ENCODE results near the gene GNAT1. TPM values are rescaled to one million over a fixed set of nuclear protein-coding genes. Genes with fewer than 3 reads are reported as not detected.

The GNAT1 gene
- total RNA-seq, 1 experiment from 2014 or later: 0.50 TPM

DNA sequence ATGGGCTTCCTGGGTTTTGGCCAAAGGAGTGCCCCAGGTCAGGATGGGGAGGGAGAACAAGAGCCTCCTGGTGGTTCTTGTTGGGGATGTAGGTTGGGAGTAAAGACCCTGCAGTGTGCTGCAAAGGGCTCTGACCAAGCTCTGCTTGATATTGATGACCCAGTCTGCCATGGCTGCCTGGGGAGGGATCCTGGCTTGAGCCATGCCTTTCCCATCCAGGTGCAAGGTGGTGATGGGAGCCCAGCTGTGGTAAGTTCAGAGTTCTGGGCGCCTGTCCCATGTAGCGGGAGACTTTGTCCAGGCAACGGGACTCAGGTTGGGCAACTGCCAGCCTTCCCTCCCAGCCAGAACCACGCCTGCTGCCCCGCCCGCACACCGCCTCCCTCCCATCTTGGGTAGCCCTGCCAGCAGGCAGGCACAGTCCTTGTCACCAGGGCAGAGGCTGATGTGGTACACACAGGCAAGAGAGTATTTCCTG, 47.2 kb downstream of the GNAT1 start:
- H3K9me3 Mint-ChIP-seq (ENCODE audit: unreplicated experiment): no peaks in the 10 kb centered on the region
- Histone ChIP-seq H3K36me3 (ENCODE audit: control insufficient read depth, insufficient read depth, low read length) (no peaks in the 10 kb centered on the region; the same call in none of the 2 replicates), H3K4me1 (peaks cover 23% of the 10 kb centered on the region), H3K27me3 (replicated peaks; ENCODE audit: control insufficient read depth, insufficient read depth, low read length) (no peaks in the 10 kb centered on the region), H3K9me3 (no peaks in the 10 kb centered on the region), H3K4me3 (ENCODE audit: low read depth, low read length) (no peak overlapping the region)
- DNase-seq: no peak
- POLR2A ChIA-PET: no interaction called here
- no TSS peak for BruUV-seq (replicated peaks)
- H3K27me3 Mint-ChIP-seq (ENCODE audit: insufficient read depth, unreplicated experiment): no peaks in the 10 kb centered on the region
- CTCF ChIA-PET: interaction anchor here (0.6 kb wide), 1 partner anchor 1204 kb away, joined by 4 read pairs; no protein-coding TSS in a partner anchor
- peaks cover 13% of the 10 kb centered on the region for H3K4me1 Mint-ChIP-seq (ENCODE audit: low read depth, unreplicated experiment)
- TF ChIP-seq, protein P1, sequence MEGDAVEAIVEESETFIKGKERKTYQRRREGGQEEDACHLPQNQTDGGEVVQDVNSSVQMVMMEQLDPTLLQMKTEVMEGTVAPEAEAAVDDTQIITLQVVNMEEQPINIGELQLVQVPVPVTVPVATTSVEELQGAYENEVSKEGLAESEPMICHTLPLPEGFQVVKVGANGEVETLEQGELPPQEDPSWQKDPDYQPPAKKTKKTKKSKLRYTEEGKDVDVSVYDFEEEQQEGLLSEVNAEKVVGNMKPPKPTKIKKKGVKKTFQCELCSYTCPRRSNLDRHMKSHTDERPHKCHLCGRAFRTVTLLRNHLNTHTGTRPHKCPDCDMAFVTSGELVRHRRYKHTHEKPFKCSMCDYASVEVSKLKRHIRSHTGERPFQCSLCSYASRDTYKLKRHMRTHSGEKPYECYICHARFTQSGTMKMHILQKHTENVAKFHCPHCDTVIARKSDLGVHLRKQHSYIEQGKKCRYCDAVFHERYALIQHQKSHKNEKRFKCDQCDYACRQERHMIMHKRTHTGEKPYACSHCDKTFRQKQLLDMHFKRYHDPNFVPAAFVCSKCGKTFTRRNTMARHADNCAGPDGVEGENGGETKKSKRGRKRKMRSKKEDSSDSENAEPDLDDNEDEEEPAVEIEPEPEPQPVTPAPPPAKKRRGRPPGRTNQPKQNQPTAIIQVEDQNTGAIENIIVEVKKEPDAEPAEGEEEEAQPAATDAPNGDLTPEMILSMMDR (IDR thresholded peaks at IDR 0.05; ENCODE audit: insufficient read depth in 1 of 2, low read depth in 1 of 2, low read length in 1 of 2, severe bottlenecking in 1 of 2, unreplicated experiment in 1 of 2): no peak
- intact Hi-C loops (cut with micrococcal nuclease; ENCODE audit: unreplicated experiment): no loop called here
- peaks cover 12% of the 10 kb centered on the region for H3K36me3 Mint-ChIP-seq (ENCODE audit: insufficient read depth, unreplicated experiment)
- no peak overlapping the region for H3K27ac Mint-ChIP-seq (ENCODE audit: unreplicated experiment)
- no peak overlapping the region for H3K4me3 Mint-ChIP-seq (ENCODE audit: unreplicated experiment)

DNA sequence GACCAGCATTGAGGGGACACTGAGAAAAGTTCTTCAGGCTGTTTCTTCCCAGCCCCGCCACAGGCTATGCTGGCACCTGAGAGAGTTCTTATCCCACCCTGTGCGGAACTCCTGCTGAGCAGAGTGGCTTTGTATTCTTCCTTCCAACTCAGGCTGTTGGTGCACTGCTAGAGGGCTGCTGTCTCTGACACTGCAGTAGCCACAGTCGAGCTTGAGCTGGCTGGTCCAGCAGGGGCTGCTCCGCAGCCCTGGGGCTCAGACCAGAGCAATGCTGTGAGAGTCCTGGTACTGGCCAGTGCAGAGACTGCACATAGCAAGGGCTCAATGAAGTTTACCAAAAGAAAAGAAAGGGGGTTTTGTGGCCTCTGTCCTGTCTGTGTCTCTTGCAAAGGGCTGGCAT, 48.2 kb downstream of the GNAT1 start:
- no peaks in the 10 kb centered on the region; the same call in none of the 2 replicates for H3K36me3 ChIP-seq (ENCODE audit: control insufficient read depth, insufficient read depth, low read length)
- TF ChIP-seq, protein P1 (IDR thresholded peaks at IDR 0.05; ENCODE audit: insufficient read depth in 1 of 2, low read depth in 1 of 2, low read length in 1 of 2, severe bottlenecking in 1 of 2, unreplicated experiment in 1 of 2): no peak
- no peaks in the 10 kb centered on the region for H3K9me3 ChIP-seq
- no peak overlapping the region for H3K4me3 ChIP-seq (ENCODE audit: low read depth, low read length)
- H3K27me3 Mint-ChIP-seq (ENCODE audit: insufficient read depth, unreplicated experiment): no peaks in the 10 kb centered on the region
- intact Hi-C loops (cut with micrococcal nuclease; ENCODE audit: unreplicated experiment): no loop called here
- peaks cover 23% of the 10 kb centered on the region for H3K4me1 ChIP-seq
- no peaks in the 10 kb centered on the region for H3K27me3 ChIP-seq (replicated peaks; ENCODE audit: control insufficient read depth, insufficient read depth, low read length)
- peaks cover 13% of the 10 kb centered on the region for H3K4me1 Mint-ChIP-seq (ENCODE audit: low read depth, unreplicated experiment)
- ChIA-PET CTCF (no interaction called here), POLR2A (no interaction called here)
- H3K27ac Mint-ChIP-seq (ENCODE audit: unreplicated experiment): peak overlapping the region; percentile 44
- peaks cover 12% of the 10 kb centered on the region for H3K36me3 Mint-ChIP-seq (ENCODE audit: insufficient read depth, unreplicated experiment)
- DNase-seq: no peak
- H3K4me3 Mint-ChIP-seq (ENCODE audit: unreplicated experiment): no peak overlapping the region
- no peaks in the 10 kb centered on the region for H3K9me3 Mint-ChIP-seq (ENCODE audit: unreplicated experiment)
- BruUV-seq (replicated peaks): no TSS peak

DNA sequence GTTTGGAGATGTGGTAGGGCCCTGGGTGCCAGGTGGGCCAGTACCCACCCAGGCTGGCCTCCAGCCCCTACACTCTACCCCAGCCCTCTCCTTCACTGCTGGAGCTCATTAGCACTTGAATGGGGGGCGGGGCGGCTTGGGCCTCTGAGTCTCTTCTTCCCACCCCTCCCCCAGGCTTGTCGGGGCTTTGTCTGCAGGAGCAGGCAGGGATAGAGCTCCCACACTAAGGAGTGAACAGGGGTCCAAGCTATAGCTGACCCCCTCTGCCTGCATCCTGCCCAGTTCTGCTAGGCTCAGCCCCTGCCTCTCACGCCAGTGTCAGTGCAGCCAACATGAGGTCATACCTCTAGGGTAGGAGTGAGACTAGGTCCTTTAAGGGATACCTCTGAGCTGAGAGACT, 49.8 kb downstream of the GNAT1 start:
- no peaks in the 10 kb centered on the region for H3K27me3 Mint-ChIP-seq (ENCODE audit: insufficient read depth, unreplicated experiment)
- no peaks in the 10 kb centered on the region for H3K9me3 ChIP-seq
- no peaks in the 10 kb centered on the region for H3K27me3 ChIP-seq (replicated peaks; ENCODE audit: control insufficient read depth, insufficient read depth, low read length)
- TF ChIP-seq, protein P1 (IDR thresholded peaks at IDR 0.05; ENCODE audit: insufficient read depth in 1 of 2, low read depth in 1 of 2, low read length in 1 of 2, severe bottlenecking in 1 of 2, unreplicated experiment in 1 of 2): no peak
- H3K4me1 ChIP-seq: peaks cover 20% of the 10 kb centered on the region
- no peak overlapping the region for H3K4me3 Mint-ChIP-seq (ENCODE audit: unreplicated experiment)
- DNase-seq: no peak
- CTCF ChIA-PET: interaction anchor here (0.6 to 0.7 kb wide), 2 partner anchors 17 to 19 kb away, joined by 3 to 6 read pairs; no protein-coding TSS in a partner anchor
- peaks cover 13% of the 10 kb centered on the region for H3K4me1 Mint-ChIP-seq (ENCODE audit: low read depth, unreplicated experiment)
- intact Hi-C loops (cut with micrococcal nuclease; ENCODE audit: unreplicated experiment): no loop called here
- H3K4me3 ChIP-seq (ENCODE audit: low read depth, low read length): no peak overlapping the region
- H3K9me3 Mint-ChIP-seq (ENCODE audit: unreplicated experiment): no peaks in the 10 kb centered on the region
- peaks cover 13% of the 10 kb centered on the region for H3K36me3 Mint-ChIP-seq (ENCODE audit: insufficient read depth, unreplicated experiment)
- H3K27ac Mint-ChIP-seq (ENCODE audit: unreplicated experiment): no peak overlapping the region
- POLR2A ChIA-PET: no interaction called here
- H3K36me3 ChIP-seq (ENCODE audit: control insufficient read depth, insufficient read depth, low read length): no peaks in the 10 kb centered on the region; the same call in none of the 2 replicates
- BruUV-seq (replicated peaks): no TSS peak
